HepG2 (cell line): ENCODE results near the gene TGDS. TPM values are rescaled to one million over a fixed set of nuclear protein-coding genes. Genes with fewer than 3 reads are reported as not detected.

Experiments used
- AGO2 ChIP-seq: fragments of 200-400 bp; formaldehyde crosslinking; optimal IDR thresholded peaks from 2 replicates; pipeline ENCODE3; 2017; ENCODE audit warnings: mild to moderate bottlenecking, low read depth, low read length, moderate library complexity
- FOXA3 ChIP-seq: IDR thresholded peaks from 2 replicates; pipeline ENCODE4 v1.6.1; 2016; ENCODE audit warnings: missing genetic modification reagents, missing compliant biosample characterization
- FOXC1 ChIP-seq: sonication (generic); formaldehyde crosslinking; IDR thresholded peaks from 2 replicates; pipeline ENCODE4 v1.8.0; 2022; ENCODE audit warnings: mild to moderate bottlenecking, missing genetic modification reagents, borderline replicate concordance
- HES4 ChIP-seq: sonication (generic); formaldehyde crosslinking; IDR thresholded peaks from 2 replicates; pipeline ENCODE4 v1.9.0; 2021; ENCODE audit warnings: mild to moderate bottlenecking, missing genetic modification reagents, borderline replicate concordance
- MLLT10 ChIP-seq: sonication (generic); formaldehyde crosslinking; IDR thresholded peaks from 2 replicates; pipeline ENCODE4 v1.4.0; 2020; ENCODE audit warnings: missing genetic modification reagents
- REST ChIP-seq, 2 experiments: IDR thresholded peaks; 2 replicates each; pipeline ENCODE4 v1.6.1; 2011 to 2012; ENCODE audit warnings: low read length in 2 of 2, borderline replicate concordance in 1 of 2, low read depth in 1 of 2, mild to moderate bottlenecking in 1 of 2, moderate library complexity in 1 of 2
- RFX3 ChIP-seq: IDR thresholded peaks from 2 replicates; pipeline ENCODE4 v1.6.1; 2016; ENCODE audit warnings: missing biosample characterization, missing genetic modification reagents
- RFXANK ChIP-seq: IDR thresholded peaks from 2 replicates; pipeline ENCODE4 v1.6.1; 2016
- TFAP4 ChIP-seq: sonication (generic); IDR thresholded peaks from 2 replicates; pipeline ENCODE4 v1.6.1; 2016; ENCODE audit warnings: low read depth, borderline replicate concordance
- TGIF2 ChIP-seq: IDR thresholded peaks from 2 replicates; pipeline ENCODE4 v1.6.1; 2016; ENCODE audit warnings: control low read depth, missing compliant biosample characterization
- THAP11 ChIP-seq: IDR thresholded peaks from 2 replicates; pipeline ENCODE4 v1.6.1; 2016; ENCODE audit warnings: missing biosample characterization, missing genetic modification reagents
- TMF1 ChIP-seq: sonication (generic); formaldehyde crosslinking; IDR thresholded peaks from 2 replicates; pipeline ENCODE4 v1.8.1; 2022; ENCODE audit warnings: low read depth, missing genetic modification reagents
- TOE1 ChIP-seq: sonication (generic); formaldehyde crosslinking; IDR thresholded peaks from 2 replicates; pipeline ENCODE4 v1.4.0; 2020; ENCODE audit warnings: mild to moderate bottlenecking, missing genetic modification reagents
- XRCC5 ChIP-seq: fragments of 200-400 bp; formaldehyde crosslinking; optimal IDR thresholded peaks from 2 replicates; pipeline ENCODE3; 2017; ENCODE audit warnings: mild to moderate bottlenecking, low read length
- YEATS2 ChIP-seq: sonication (generic); formaldehyde crosslinking; IDR thresholded peaks from 2 replicates; pipeline ENCODE4 v1.4.0; 2020; ENCODE audit warnings: missing genetic modification reagents, borderline replicate concordance
- ZBTB14 ChIP-seq: sonication (generic); formaldehyde crosslinking; IDR thresholded peaks from 2 replicates; pipeline ENCODE4 v1.4.0; 2020; ENCODE audit warnings: missing genetic modification reagents
- ZFY ChIP-seq: sonication (generic); formaldehyde crosslinking; IDR thresholded peaks from 2 replicates; pipeline ENCODE4 v1.4.0; 2020; ENCODE audit warnings: missing genetic modification reagents
- ZNF230 ChIP-seq: sonication (generic); formaldehyde crosslinking; IDR thresholded peaks from 2 replicates; pipeline ENCODE4 v1.4.0; 2020; ENCODE audit warnings: mild to moderate bottlenecking, missing genetic modification reagents
- ZNF547 ChIP-seq: sonication (generic); formaldehyde crosslinking; IDR thresholded peaks from 2 replicates; pipeline ENCODE4 v1.5.1; 2020; ENCODE audit warnings: mild to moderate bottlenecking, missing genetic modification reagents
- ZNF775 ChIP-seq: sonication (generic); formaldehyde crosslinking; IDR thresholded peaks from 2 replicates; pipeline ENCODE4 v1.4.0; 2020; ENCODE audit warnings: missing genetic modification reagents, mild to moderate bottlenecking, moderate library complexity, borderline replicate concordance
- ZNF781 ChIP-seq: sonication (generic); formaldehyde crosslinking; IDR thresholded peaks from 2 replicates; pipeline ENCODE4 v1.5.1; 2020; ENCODE audit warnings: borderline replicate concordance, mild to moderate bottlenecking, missing genetic modification reagents; ENCODE audit errors: not compliant biosample characterization
- ZSCAN21 ChIP-seq: sonication (generic); formaldehyde crosslinking; IDR thresholded peaks from 2 replicates; pipeline ENCODE4 v1.8.0; 2022; ENCODE audit warnings: mild to moderate bottlenecking, missing genetic modification reagents, moderate library complexity, borderline replicate concordance
- polyA plus RNA-seq, 8 experiments: library from polyadenylated mRNA; depleted of rRNA in 3 of 8; stranded (reverse) in 7 of 8; unstranded in 1 of 8; fragments of >200 nt; fragmentation: Illumina TruSeq in 4 of 8; extraction: Trizol in 4 of 8; gene quantifications; 2 replicates each; pipeline versions ENCODE4 v1.2.1 to v1.2.3, GENCODE V29; 2011 to 2016; ENCODE audit warnings: low read depth in 4 of 8, missing spikeins in 1 of 8, mixed read lengths in 1 of 8; ENCODE audit not compliant: insufficient read depth in 1 of 8
- total RNA-seq, 5 experiments: library from RNA; depleted of rRNA; stranded (reverse); fragments of >200 nt; fragmentation: Illumina TruSeq; extraction: Trizol; gene quantifications; 2 replicates each; pipeline ENCODE4 v1.2.3, GENCODE V29; 2016; ENCODE audit warnings: low read depth in 1 of 5

TGDS gene
- total and polyA plus RNA-seq, 2 of the 13 experiments (the other 11 are each of a cell fraction or from before 2014, with no cell fraction given), result 15.5 to 17.9 TPM

GRCh38 chr13:94549232-94550061 is 46.5 kb downstream of the TGDS start (continued):
- TF ChIP-seq MLLT10 (CRISPR knock-in tag), result no peak
- TF ChIP-seq ZNF781 (CRISPR knock-in tag), result peak; percentile 43
- peak; percentile 83 for TF ChIP-seq ZBTB14
- TF ChIP-seq THAP11, result peak; percentile 40; the same call in 1 of the 2 replicates
- TF ChIP-seq ZNF230 (CRISPR knock-in tag), result no peak
- 0 out of 2 replicates have a peak, but pooled peaks have one; percentile 22 for TF ChIP-seq RFXANK
- peak; percentile 58; the same call in 1 of the 2 replicates for TF ChIP-seq FOXC1 (CRISPR knock-in tag)
- peak; percentile 91; the same call in 1 of the 2 replicates for TF ChIP-seq TOE1 (CRISPR knock-in tag)
- peak; percentile 48; the same call in 1 of the 2 replicates for TF ChIP-seq YEATS2 (CRISPR knock-in tag)
- TF ChIP-seq ZNF775 (CRISPR knock-in tag), result no peak
- TF ChIP-seq ZNF547 (CRISPR knock-in tag), result peak; percentile 82
- 0 out of 2 replicates have a peak, but pooled peaks have one; percentile 18 for TF ChIP-seq HES4
- peak; percentile 71 for TF ChIP-seq TGIF2
- TF ChIP-seq AGO2, result no peak
- TF ChIP-seq ZFY (CRISPR knock-in tag), result peak; percentile 27; the same call in 1 of the 2 replicates
- TF ChIP-seq TFAP4, result peak; percentile 21; the same call in 1 of the 2 replicates
- peak; percentile 79; the same call in 1 of the 2 replicates for TF ChIP-seq ZSCAN21
- TF ChIP-seq XRCC5, result peak; percentile 66
- TF ChIP-seq FOXA3, result peak; percentile 21; the same call in 1 of the 2 replicates
- TF ChIP-seq RFX3, result peak; percentile 31; the same call in 1 of the 2 replicates
- no peak for TF ChIP-seq TMF1 (CRISPR knock-in tag)
- 0 out of 4 replicates have a peak, but pooled peaks of 1 of the 2 experiments have one; percentile 13 for TF ChIP-seq REST (IDR thresholded peaks at IDR 0.05; ENCODE audit: borderline replicate concordance in 1 of 2, low read depth in 1 of 2, low read length in 2 of 2)
